ENCODE results near the gene RNF133.

DNA sequence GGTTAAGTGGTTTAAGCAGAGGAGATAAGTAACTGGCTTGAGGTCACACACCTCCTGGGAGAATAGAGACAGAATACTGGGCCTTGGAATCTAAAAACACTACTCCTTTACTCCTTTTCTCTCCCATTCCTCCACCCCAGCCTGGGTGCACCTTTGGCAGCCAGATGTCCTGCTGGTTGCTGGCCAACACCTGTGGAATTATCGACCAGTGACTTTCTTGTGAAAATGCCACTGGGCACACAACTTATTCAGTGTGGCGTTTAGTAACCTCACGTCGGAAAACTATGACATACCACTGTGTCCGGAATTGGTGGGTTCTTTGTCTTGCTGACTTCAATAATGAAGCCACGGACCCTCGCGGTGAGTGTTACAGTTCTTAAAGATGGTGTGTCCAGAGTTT is 26.4 kb downstream of the RNF133 start:
- TF ChIP-seq EZH2 (IDR thresholded peaks at IDR 0.05; ENCODE audit: borderline replicate concordance, insufficient read depth, low read depth, low read length, poor library complexity, severe bottlenecking), result no peak
- TF ChIP-seq, protein P1, sequence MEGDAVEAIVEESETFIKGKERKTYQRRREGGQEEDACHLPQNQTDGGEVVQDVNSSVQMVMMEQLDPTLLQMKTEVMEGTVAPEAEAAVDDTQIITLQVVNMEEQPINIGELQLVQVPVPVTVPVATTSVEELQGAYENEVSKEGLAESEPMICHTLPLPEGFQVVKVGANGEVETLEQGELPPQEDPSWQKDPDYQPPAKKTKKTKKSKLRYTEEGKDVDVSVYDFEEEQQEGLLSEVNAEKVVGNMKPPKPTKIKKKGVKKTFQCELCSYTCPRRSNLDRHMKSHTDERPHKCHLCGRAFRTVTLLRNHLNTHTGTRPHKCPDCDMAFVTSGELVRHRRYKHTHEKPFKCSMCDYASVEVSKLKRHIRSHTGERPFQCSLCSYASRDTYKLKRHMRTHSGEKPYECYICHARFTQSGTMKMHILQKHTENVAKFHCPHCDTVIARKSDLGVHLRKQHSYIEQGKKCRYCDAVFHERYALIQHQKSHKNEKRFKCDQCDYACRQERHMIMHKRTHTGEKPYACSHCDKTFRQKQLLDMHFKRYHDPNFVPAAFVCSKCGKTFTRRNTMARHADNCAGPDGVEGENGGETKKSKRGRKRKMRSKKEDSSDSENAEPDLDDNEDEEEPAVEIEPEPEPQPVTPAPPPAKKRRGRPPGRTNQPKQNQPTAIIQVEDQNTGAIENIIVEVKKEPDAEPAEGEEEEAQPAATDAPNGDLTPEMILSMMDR (IDR thresholded peaks at IDR 0.05), result no peak

All from B cell (primary cell).